ENCODE data around the gene ZYG11A. TPM values are rescaled to one million over a fixed set of nuclear protein-coding genes. Genes with fewer than 3 reads are reported as not detected.

The ZYG11A gene
- total and polyA plus RNA-seq, 2 of the 13 experiments (the other 11 are each of a cell fraction or from before 2014, with no cell fraction given), result not detected

- TF ChIP-seq RNF219 (CRISPR knock-in tag; IDR thresholded peaks at IDR 0.05) (no peak), FOXK2 (IDR thresholded peaks at IDR 0.05) (peak; percentile 65; the same call in 1 of the 2 replicates), ZNF414 (CRISPR knock-in tag; IDR thresholded peaks at IDR 0.05) (no peak), ZBTB49 (CRISPR knock-in tag; IDR thresholded peaks at IDR 0.05; ENCODE audit: borderline replicate concordance) (no peak), YEATS2 (CRISPR knock-in tag; IDR thresholded peaks at IDR 0.05; ENCODE audit: borderline replicate concordance) (no peak), ZBTB2 (CRISPR knock-in tag; IDR thresholded peaks at IDR 0.05; ENCODE audit: low read depth) (no peak), ZSCAN25 (CRISPR knock-in tag; IDR thresholded peaks at IDR 0.05) (no peak), TEAD3 (CRISPR knock-in tag; optimal IDR thresholded peaks at IDR 0.05; ENCODE audit: borderline replicate concordance) (peak; percentile 65), NFE2L2 (IDR thresholded peaks at IDR 0.05; ENCODE audit: low read length) (no peak), XBP1 (CRISPR knock-in tag; IDR thresholded peaks at IDR 0.05) (no peak), ZNF264 (CRISPR knock-in tag; IDR thresholded peaks at IDR 0.05) (peak; percentile 57; the same call in 1 of the 2 replicates), GTF2F1 (IDR thresholded peaks at IDR 0.05; ENCODE audit: low read length) (no peak), SRSF1 (optimal IDR thresholded peaks at IDR 0.05; ENCODE audit: low read depth, low read length) (no peak), ZNF12 (CRISPR knock-in tag; IDR thresholded peaks at IDR 0.05) (no peak), POLR2G (IDR thresholded peaks at IDR 0.05; ENCODE audit: low read depth, low read length) (no peak), CBX5 (CRISPR knock-in tag; IDR thresholded peaks at IDR 0.05; ENCODE audit: borderline replicate concordance) (no peak), TOPORS (CRISPR knock-in tag; IDR thresholded peaks at IDR 0.05) (no peak), KLF16 (CRISPR knock-in tag; IDR thresholded peaks at IDR 0.05) (no peak), MXD4 (CRISPR knock-in tag; IDR thresholded peaks at IDR 0.05) (no peak), ZNF256 (CRISPR knock-in tag; conservative IDR thresholded peaks at IDR 0.05) (no peak), LBX2 (CRISPR knock-in tag; IDR thresholded peaks at IDR 0.05; ENCODE audit: borderline replicate concordance) (no peak), ZNF746 (CRISPR knock-in tag; IDR thresholded peaks at IDR 0.05) (no peak), ZNF572 (CRISPR knock-in tag; IDR thresholded peaks at IDR 0.05) (no peak), ERF (CRISPR knock-in tag; IDR thresholded peaks at IDR 0.05) (no peak), ZBTB1 (CRISPR knock-in tag; IDR thresholded peaks at IDR 0.05; ENCODE audit: borderline replicate concordance) (no peak), HOXA5 (CRISPR knock-in tag; IDR thresholded peaks at IDR 0.05) (no peak)
These were observed 83.0 kb downstream of the ZYG11A start (continued) for GRCh38 chr1:52925571-52926005.

All from HepG2 (cell line).